HepG2 (cell line): ENCODE results near the gene CTF1. TPM values are rescaled to one million over a fixed set of nuclear protein-coding genes. Genes with fewer than 3 reads are reported as not detected.
A peak's percentile ranks its signal among the peaks of the same experiment; 100 is the strongest.

Experiments
- ARID5B ChIP-seq: IDR thresholded peaks from 2 replicates; pipeline ENCODE4 v1.4.0; 2020; ENCODE audit warnings: mild to moderate bottlenecking, missing genetic modification reagents
- GATA4 ChIP-seq: sonication (generic); IDR thresholded peaks from 2 replicates; pipeline ENCODE4 v1.6.1; 2016; ENCODE audit warnings: antibody characterized with exemption, low read depth, borderline replicate concordance
- IKZF5 ChIP-seq: IDR thresholded peaks from 2 replicates; pipeline ENCODE4 v1.6.1; 2018; ENCODE audit warnings: missing genetic modification reagents, mild to moderate bottlenecking, missing compliant biosample characterization
- MEF2D ChIP-seq: sonication (generic); formaldehyde crosslinking; IDR thresholded peaks from 2 replicates; pipeline ENCODE4 v1.5.1; 2020; ENCODE audit warnings: mild to moderate bottlenecking, missing genetic modification reagents
- MYC ChIP-seq: sonication (generic); formaldehyde crosslinking; IDR thresholded peaks from 2 replicates; pipeline ENCODE4 v1.9.0; 2021; ENCODE audit warnings: missing genetic modification reagents, borderline replicate concordance
- NFKB2 ChIP-seq: sonication (generic); formaldehyde crosslinking; IDR thresholded peaks from 2 replicates; pipeline ENCODE4 v1.4.0; 2020; ENCODE audit warnings: missing genetic modification reagents, borderline replicate concordance
- NFYC ChIP-seq: IDR thresholded peaks from 2 replicates; pipeline ENCODE4 v1.6.1; 2016; ENCODE audit warnings: missing genetic modification reagents, missing compliant biosample characterization
- POLR2AphosphoS2 ChIP-seq: IDR thresholded peaks from 2 replicates; pipeline ENCODE4 v1.6.1; 2011; ENCODE audit warnings: low read depth, low read length, improper control_type of control experiment
- SRSF1 ChIP-seq: fragments of 200-400 bp; formaldehyde crosslinking; optimal IDR thresholded peaks from 2 replicates; pipeline ENCODE3; 2017; ENCODE audit warnings: mild to moderate bottlenecking, low read depth, low read length, moderate library complexity
- ZC3H13 ChIP-seq: sonication (generic); formaldehyde crosslinking; IDR thresholded peaks from 2 replicates; pipeline ENCODE4 v1.8.1; 2023; ENCODE audit warnings: mild to moderate bottlenecking, missing genetic modification reagents, moderate library complexity
- ZNF326 ChIP-seq: sonication (generic); formaldehyde crosslinking; IDR thresholded peaks from 2 replicates; pipeline ENCODE4 v1.4.0; 2020; ENCODE audit warnings: missing genetic modification reagents, borderline replicate concordance
- ZNF44 ChIP-seq: sonication (generic); formaldehyde crosslinking; IDR thresholded peaks from 2 replicates; pipeline ENCODE4 v1.5.1; 2020; ENCODE audit warnings: mild to moderate bottlenecking, missing genetic modification reagents
- polyA plus RNA-seq, 8 experiments: library from polyadenylated mRNA; depleted of rRNA in 3 of 8; stranded (reverse) in 7 of 8; unstranded in 1 of 8; fragments of >200 nt; fragmentation: Illumina TruSeq in 4 of 8; extraction: Trizol in 4 of 8; gene quantifications; 2 replicates each; pipeline versions ENCODE4 v1.2.1 to v1.2.3, GENCODE V29; 2011 to 2016; ENCODE audit warnings: low read depth in 4 of 8, missing spikeins in 1 of 8, mixed read lengths in 1 of 8; ENCODE audit not compliant: insufficient read depth in 1 of 8
- total RNA-seq, 5 experiments: library from RNA; depleted of rRNA; stranded (reverse); fragments of >200 nt; fragmentation: Illumina TruSeq; extraction: Trizol; gene quantifications; 2 replicates each; pipeline ENCODE4 v1.2.3, GENCODE V29; 2016; ENCODE audit warnings: low read depth in 1 of 5
- TF ChIP-seq, protein P1 (sequence below): IDR thresholded peaks from 2 replicates; pipeline ENCODE4 v1.6.1; 2016; ENCODE audit warnings: control low read depth
- TF ChIP-seq, protein P2 (sequence below): sonication (generic); formaldehyde crosslinking; IDR thresholded peaks from 2 replicates; pipeline ENCODE4 v1.4.0; 2020; ENCODE audit warnings: low read depth, mild to moderate bottlenecking, missing genetic modification reagents
- TF ChIP-seq, protein P3 (sequence below): sonication (generic); formaldehyde crosslinking; IDR thresholded peaks from 2 replicates; pipeline ENCODE4 v1.4.0; 2020; ENCODE audit warnings: missing genetic modification reagents
- TF ChIP-seq, protein P4 (sequence below), 2 experiments: sonication (generic) in 1 of 2; formaldehyde crosslinking in 1 of 2; IDR thresholded peaks; 2 replicates each; pipeline versions ENCODE4 v1.5.1 to v1.6.1; 2011 to 2020; ENCODE audit warnings: borderline replicate concordance in 1 of 2, low read depth in 1 of 2, low read length in 1 of 2, mild to moderate bottlenecking in 1 of 2, missing genetic modification reagents in 1 of 2, moderate library complexity in 1 of 2

The CTF1 gene
- total and polyA plus RNA-seq, 2 of the 13 experiments (the other 11 are each of a cell fraction or from before 2014, with no cell fraction given) = 0.13 to 1.8 TPM

DNA sequence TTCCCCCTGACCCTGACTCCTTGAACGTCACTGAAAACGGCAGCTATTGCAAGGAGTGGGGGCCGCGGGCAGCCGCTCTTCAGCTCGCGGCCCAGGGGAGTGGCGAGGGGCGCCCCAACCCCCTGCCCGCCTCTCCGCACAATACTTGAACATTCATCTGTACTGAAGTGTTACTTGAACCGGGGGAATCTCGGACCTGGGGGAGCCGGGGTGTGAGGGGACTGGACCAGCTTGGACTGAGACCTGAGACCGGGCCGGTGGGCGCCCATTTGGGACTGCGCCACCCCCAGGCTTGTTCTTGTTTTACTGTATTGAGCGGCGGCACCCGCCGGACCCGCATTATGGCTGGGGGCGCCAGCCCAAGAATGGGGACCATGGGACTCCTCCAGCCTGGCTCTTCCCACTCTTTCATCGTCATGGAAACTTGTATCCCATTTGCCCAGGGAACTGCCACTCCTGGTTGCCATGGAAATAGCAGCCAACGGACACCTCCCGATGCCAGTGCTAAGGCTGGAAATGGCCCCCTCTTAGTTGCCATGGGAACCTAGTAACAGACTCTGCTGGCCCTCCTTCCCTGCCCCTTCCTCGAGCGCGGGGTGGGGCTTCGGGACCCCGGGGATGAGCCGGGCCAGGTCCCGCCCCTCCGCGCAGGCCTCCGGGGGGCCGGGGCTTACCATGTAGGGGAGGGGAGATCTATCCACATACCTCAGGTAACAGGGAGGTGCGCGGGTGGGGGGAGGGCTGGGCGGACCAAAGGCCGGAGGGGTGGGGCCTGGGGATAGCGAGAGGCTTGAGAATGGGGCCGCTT lies 51.6 kb downstream of the CTF1 start (continued):
- TF ChIP-seq, protein P1, sequence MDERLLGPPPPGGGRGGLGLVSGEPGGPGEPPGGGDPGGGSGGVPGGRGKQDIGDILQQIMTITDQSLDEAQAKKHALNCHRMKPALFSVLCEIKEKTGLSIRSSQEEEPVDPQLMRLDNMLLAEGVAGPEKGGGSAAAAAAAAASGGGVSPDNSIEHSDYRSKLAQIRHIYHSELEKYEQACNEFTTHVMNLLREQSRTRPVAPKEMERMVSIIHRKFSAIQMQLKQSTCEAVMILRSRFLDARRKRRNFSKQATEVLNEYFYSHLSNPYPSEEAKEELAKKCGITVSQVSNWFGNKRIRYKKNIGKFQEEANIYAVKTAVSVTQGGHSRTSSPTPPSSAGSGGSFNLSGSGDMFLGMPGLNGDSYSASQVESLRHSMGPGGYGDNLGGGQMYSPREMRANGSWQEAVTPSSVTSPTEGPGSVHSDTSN = peak; percentile 92
- 0 out of 2 replicates have a peak, but pooled peaks have one; percentile 31 for TF ChIP-seq ZNF44 (CRISPR knock-in tag)
- TF ChIP-seq ZNF326 (CRISPR knock-in tag) = no peak
- no peak for TF ChIP-seq IKZF5 (CRISPR knock-in tag)
- no peak for TF ChIP-seq SRSF1
- TF ChIP-seq, protein P2, sequence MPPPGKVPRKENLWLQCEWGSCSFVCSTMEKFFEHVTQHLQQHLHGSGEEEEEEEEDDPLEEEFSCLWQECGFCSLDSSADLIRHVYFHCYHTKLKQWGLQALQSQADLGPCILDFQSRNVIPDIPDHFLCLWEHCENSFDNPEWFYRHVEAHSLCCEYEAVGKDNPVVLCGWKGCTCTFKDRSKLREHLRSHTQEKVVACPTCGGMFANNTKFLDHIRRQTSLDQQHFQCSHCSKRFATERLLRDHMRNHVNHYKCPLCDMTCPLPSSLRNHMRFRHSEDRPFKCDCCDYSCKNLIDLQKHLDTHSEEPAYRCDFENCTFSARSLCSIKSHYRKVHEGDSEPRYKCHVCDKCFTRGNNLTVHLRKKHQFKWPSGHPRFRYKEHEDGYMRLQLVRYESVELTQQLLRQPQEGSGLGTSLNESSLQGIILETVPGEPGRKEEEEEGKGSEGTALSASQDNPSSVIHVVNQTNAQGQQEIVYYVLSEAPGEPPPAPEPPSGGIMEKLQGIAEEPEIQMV (CRISPR knock-in tag) = no peak
- TF ChIP-seq, protein P3, sequence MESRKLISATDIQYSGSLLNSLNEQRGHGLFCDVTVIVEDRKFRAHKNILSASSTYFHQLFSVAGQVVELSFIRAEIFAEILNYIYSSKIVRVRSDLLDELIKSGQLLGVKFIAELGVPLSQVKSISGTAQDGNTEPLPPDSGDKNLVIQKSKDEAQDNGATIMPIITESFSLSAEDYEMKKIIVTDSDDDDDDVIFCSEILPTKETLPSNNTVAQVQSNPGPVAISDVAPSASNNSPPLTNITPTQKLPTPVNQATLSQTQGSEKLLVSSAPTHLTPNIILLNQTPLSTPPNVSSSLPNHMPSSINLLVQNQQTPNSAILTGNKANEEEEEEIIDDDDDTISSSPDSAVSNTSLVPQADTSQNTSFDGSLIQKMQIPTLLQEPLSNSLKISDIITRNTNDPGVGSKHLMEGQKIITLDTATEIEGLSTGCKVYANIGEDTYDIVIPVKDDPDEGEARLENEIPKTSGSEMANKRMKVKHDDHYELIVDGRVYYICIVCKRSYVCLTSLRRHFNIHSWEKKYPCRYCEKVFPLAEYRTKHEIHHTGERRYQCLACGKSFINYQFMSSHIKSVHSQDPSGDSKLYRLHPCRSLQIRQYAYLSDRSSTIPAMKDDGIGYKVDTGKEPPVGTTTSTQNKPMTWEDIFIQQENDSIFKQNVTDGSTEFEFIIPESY (CRISPR knock-in tag) = peak; percentile 67; the same call in 1 of the 2 replicates
- no peak for TF ChIP-seq ARID5B (CRISPR knock-in tag)
- TF ChIP-seq GATA4 = no peak
- peak; percentile 79 for TF ChIP-seq NFYC
- no peak for TF ChIP-seq MYC
- TF ChIP-seq POLR2AphosphoS2 = no peak
- TF ChIP-seq, protein P4, sequence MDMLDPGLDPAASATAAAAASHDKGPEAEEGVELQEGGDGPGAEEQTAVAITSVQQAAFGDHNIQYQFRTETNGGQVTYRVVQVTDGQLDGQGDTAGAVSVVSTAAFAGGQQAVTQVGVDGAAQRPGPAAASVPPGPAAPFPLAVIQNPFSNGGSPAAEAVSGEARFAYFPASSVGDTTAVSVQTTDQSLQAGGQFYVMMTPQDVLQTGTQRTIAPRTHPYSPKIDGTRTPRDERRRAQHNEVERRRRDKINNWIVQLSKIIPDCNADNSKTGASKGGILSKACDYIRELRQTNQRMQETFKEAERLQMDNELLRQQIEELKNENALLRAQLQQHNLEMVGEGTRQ (IDR thresholded peaks at IDR 0.05; ENCODE audit: low read depth, low read length) = no peak
- TF ChIP-seq, protein P4 (CRISPR knock-in tag; IDR thresholded peaks at IDR 0.05; ENCODE audit: borderline replicate concordance) = no peak
- TF ChIP-seq MEF2D (CRISPR knock-in tag) = no peak
- TF ChIP-seq ZC3H13 (CRISPR knock-in tag) = peak; percentile 49; the same call in 1 of the 2 replicates
- no peak for TF ChIP-seq NFKB2 (CRISPR knock-in tag)
